A549 (cell line): Measurements from ENCODE around the gene UVSSA.
"Not testable (repeated sequence)": the region's sequence is repeated elsewhere in the genome, so short reads cannot be mapped to it uniquely, and the experiment has no call there.

Source experiments
- ATOH8 ChIP-seq: fragments of 250-450 bp; sonication (Bioruptor Pico); IDR thresholded peaks from 2 replicates; pipeline ENCODE4 v1.5.0; 2020; ENCODE audit warnings: low read depth, mild to moderate bottlenecking, moderate library complexity
- EHMT2 ChIP-seq: fragments of 200-600 bp; sonication (generic); IDR thresholded peaks from 2 replicates; pipeline ENCODE4 v1.6.1; 2016; ENCODE audit warnings: antibody characterized with exemption, low read depth, mild to moderate bottlenecking, moderate library complexity
- ELK1 ChIP-seq: fragments of 150-350 bp; IDR thresholded peaks from 2 replicates; pipeline ENCODE4 v1.6.1; 2014; ENCODE audit warnings: low read depth, mild to moderate bottlenecking, low read length
- HDAC2 ChIP-seq: fragments of 200-600 bp; sonication (generic); IDR thresholded peaks from 2 replicates; pipeline ENCODE4 v1.6.1; 2016
- PBX3 ChIP-seq: IDR thresholded peaks from 2 replicates; pipeline ENCODE4 v1.6.1; 2012
- POLR2A ChIP-seq: IDR thresholded peaks from 2 replicates; pipeline ENCODE4 v1.6.1; 2012; ENCODE audit warnings: mild to moderate bottlenecking, low read length
- POLR2AphosphoS2 ChIP-seq: conservative IDR thresholded peaks from 2 replicates; pipeline ENCODE4 v1.6.1; 2012; ENCODE audit warnings: low read length, improper control_type of control experiment, inconsistent platforms
- SMC3 ChIP-seq: fragments of >200 bp; sonication (Bioruptor Twin); formaldehyde crosslinking; IDR thresholded peaks from 3 replicates; pipeline ENCODE4 v1.6.1; 2018; ENCODE audit warnings: inconsistent platforms
- TF ChIP-seq, protein P1 (sequence below): fragments of >200 bp; sonication (Bioruptor Twin); formaldehyde crosslinking; IDR thresholded peaks from 3 replicates; pipeline ENCODE4 v1.5.1; 2016

- TF ChIP-seq, protein P1, sequence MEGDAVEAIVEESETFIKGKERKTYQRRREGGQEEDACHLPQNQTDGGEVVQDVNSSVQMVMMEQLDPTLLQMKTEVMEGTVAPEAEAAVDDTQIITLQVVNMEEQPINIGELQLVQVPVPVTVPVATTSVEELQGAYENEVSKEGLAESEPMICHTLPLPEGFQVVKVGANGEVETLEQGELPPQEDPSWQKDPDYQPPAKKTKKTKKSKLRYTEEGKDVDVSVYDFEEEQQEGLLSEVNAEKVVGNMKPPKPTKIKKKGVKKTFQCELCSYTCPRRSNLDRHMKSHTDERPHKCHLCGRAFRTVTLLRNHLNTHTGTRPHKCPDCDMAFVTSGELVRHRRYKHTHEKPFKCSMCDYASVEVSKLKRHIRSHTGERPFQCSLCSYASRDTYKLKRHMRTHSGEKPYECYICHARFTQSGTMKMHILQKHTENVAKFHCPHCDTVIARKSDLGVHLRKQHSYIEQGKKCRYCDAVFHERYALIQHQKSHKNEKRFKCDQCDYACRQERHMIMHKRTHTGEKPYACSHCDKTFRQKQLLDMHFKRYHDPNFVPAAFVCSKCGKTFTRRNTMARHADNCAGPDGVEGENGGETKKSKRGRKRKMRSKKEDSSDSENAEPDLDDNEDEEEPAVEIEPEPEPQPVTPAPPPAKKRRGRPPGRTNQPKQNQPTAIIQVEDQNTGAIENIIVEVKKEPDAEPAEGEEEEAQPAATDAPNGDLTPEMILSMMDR: not testable (repeated sequence)
- not testable (repeated sequence) for TF ChIP-seq POLR2AphosphoS2; ATOH8 (CRISPR knock-in tag); ELK1; EHMT2; PBX3; SMC3; HDAC2; POLR2A
Measured at GRCh38 chr4:1372576-1372975, 25.6 kb downstream of the UVSSA start.
